ENCODE data around the gene CYB561D2. TPM values are rescaled to one million over a fixed set of nuclear protein-coding genes. Genes with fewer than 3 reads are reported as not detected.

The CYB561D2 gene
- total and polyA plus RNA-seq, 2 of the 13 experiments (the other 11 are each of a cell fraction or from before 2014, with no cell fraction given) = 11.1 to 17.2 TPM

DNA sequence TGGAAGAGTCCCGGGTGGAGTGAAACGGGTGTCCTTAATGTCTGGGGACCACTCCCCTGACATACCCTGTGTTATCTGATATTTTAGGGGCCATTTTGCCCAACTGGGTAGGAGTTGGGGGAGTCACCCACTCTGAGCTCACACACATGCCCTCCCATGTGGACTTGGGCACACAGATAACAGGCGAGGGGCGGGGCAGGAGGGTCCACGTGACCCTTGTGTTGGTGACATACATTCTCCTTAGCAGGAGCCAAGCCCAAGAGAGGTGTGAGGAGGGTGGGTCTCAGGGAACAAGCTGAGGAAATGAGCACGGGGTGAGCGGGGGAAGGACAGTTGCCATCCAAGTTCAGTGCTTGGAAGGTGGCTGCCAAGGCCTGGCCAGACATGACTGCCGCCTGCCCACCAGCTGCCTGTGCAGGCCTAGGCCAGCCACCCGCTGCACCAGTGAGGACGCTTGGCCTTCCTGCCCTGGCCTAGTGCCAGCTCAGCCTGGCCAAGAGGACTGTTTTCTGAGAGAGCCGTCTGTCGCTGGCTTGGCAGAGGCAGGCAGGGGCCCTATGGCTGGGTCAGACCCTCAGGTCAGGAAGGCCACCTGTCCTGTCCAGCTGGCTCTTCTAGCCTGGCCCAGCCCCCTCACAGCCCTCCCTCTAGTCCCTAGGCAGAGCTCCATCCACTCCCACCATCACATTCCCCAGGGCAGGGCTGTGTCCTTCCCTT lies 40.0 kb downstream of the CYB561D2 start (continued):
- TF ChIP-seq, protein P1, sequence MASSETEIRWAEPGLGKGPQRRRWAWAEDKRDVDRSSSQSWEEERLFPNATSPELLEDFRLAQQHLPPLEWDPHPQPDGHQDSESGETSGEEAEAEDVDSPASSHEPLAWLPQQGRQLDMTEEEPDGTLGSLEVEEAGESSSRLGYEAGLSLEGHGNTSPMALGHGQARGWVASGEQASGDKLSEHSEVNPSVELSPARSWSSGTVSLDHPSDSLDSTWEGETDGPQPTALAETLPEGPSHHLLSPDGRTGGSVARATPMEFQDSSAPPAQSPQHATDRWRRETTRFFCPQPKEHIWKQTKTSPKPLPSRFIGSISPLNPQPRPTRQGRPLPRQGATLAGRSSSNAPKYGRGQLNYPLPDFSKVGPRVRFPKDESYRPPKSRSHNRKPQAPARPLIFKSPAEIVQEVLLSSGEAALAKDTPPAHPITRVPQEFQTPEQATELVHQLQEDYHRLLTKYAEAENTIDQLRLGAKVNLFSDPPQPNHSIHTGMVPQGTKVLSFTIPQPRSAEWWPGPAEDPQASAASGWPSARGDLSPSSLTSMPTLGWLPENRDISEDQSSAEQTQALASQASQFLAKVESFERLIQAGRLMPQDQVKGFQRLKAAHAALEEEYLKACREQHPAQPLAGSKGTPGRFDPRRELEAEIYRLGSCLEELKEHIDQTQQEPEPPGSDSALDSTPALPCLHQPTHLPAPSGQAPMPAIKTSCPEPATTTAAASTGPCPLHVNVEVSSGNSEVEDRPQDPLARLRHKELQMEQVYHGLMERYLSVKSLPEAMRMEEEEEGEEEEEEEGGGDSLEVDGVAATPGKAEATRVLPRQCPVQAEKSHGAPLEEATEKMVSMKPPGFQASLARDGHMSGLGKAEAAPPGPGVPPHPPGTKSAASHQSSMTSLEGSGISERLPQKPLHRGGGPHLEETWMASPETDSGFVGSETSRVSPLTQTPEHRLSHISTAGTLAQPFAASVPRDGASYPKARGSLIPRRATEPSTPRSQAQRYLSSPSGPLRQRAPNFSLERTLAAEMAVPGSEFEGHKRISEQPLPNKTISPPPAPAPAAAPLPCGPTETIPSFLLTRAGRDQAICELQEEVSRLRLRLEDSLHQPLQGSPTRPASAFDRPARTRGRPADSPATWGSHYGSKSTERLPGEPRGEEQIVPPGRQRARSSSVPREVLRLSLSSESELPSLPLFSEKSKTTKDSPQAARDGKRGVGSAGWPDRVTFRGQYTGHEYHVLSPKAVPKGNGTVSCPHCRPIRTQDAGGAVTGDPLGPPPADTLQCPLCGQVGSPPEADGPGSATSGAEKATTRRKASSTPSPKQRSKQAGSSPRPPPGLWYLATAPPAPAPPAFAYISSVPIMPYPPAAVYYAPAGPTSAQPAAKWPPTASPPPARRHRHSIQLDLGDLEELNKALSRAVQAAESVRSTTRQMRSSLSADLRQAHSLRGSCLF (CRISPR knock-in tag; IDR thresholded peaks at IDR 0.05; ENCODE audit: borderline replicate concordance) = no peak
- TF ChIP-seq ZNF788 (CRISPR knock-in tag; IDR thresholded peaks at IDR 0.05; ENCODE audit: borderline replicate concordance) = 0 out of 2 replicates have a peak, but pooled peaks have one; percentile 22
- TF ChIP-seq ATRX (CRISPR knock-in tag; IDR thresholded peaks at IDR 0.05; ENCODE audit: borderline replicate concordance) = no peak

DNA sequence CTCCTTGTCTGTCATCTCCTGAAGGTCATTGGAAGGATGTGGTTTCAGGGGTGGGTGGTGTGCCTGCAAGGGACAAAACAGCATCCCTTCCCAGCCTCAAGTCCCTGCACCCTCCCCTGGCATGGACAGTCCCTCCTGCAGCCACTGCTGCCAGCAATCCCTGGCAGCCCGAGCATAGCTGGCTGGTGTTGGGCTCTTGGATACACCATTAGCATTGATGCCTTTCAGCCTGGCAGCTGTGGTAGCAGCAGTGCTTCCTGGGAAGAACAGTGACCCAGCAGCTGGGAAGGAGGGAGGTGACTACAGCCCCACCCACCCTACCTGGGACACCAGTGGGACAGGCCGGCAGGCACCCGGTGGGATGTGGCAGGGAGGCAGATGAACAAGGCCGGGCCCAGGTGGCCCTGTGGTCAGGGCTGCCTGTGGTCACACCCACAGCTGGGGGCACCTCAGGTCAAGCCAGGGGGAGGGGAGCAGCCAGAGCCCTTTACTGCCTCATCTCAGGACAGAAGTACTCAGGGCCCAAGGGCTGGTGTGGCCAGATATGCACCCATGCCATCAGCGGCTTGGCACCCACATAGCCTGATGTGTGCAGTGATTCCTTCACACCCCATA lies 41.5 kb downstream of the CYB561D2 start:
- Histone ChIP-seq H2AFZ (ENCODE audit: low read length) (no peak overlapping the region), H3K4me2 (ENCODE audit: low read depth, low read length) (no peak overlapping the region), H3K27me3 (ENCODE audit: control insufficient read depth in 1 of 2, insufficient read depth in 2 of 2, low read length in 2 of 2) (peaks cover 3 to 67% of the 10 kb centered on the region in 2 experiments; a peak in 4 of 5 replicates), H3K9me3 (ENCODE audit: low read length) (no peaks in the 10 kb centered on the region), H3K9ac (ENCODE audit: insufficient read depth, low read depth, low read length) (no peak overlapping the region), H3K79me2 (ENCODE audit: insufficient read depth, low read length) (no peaks in the 10 kb centered on the region), H3K36me3 (replicated peaks in 1 of 2; ENCODE audit: control insufficient read depth in 1 of 2, insufficient read depth in 2 of 2, low read length in 2 of 2) (no peaks in the 10 kb centered on the region), H4K20me1 (ENCODE audit: insufficient read depth, low read length) (no peaks in the 10 kb centered on the region), H3K27ac (ENCODE audit: extremely low read length, insufficient read depth, low read length) (no peak overlapping the region), H3K4me1 (ENCODE audit: insufficient read depth, low read length) (peaks cover 17% of the 10 kb centered on the region), H3K4me3 (replicated peaks in 1 of 3; ENCODE audit: insufficient read depth in 1 of 3, low read depth in 2 of 3, low read length in 3 of 3) (no peak overlapping the region)
- no peak for DNase-seq (ENCODE audit: low spot score)
- no CpG with 5 or more reads among the region's 5 CpGs for WGBS (ENCODE audit: low lambda C conversion rate)
- CTCF ChIA-PET (ENCODE audit: low intra/inter-chr PET ratio, low total read pairs) = no interaction called here
- no peak for FAIRE-seq
- no TSS peak for BruUV-seq (replicated peaks)
- no peak for ATAC-seq
- POLR2A ChIA-PET = no interaction called here
- in situ Hi-C loops (cut with HindIII; ENCODE audit: extremely low pct_ligation_motif_present, low pct_unique_long_range_greater_than_20kb) = no loop called here
- intact Hi-C loops (cut with micrococcal nuclease; ENCODE audit: unreplicated experiment) = no loop called here
- TF ChIP-seq, protein P2, sequence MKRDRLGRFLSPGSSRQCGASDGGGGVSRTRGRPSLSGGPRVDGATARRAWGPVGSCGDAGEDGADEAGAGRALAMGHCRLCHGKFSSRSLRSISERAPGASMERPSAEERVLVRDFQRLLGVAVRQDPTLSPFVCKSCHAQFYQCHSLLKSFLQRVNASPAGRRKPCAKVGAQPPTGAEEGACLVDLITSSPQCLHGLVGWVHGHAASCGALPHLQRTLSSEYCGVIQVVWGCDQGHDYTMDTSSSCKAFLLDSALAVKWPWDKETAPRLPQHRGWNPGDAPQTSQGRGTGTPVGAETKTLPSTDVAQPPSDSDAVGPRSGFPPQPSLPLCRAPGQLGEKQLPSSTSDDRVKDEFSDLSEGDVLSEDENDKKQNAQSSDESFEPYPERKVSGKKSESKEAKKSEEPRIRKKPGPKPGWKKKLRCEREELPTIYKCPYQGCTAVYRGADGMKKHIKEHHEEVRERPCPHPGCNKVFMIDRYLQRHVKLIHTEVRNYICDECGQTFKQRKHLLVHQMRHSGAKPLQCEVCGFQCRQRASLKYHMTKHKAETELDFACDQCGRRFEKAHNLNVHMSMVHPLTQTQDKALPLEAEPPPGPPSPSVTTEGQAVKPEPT (CRISPR knock-in tag; IDR thresholded peaks at IDR 0.05; ENCODE audit: low read depth) = no peak
- TF ChIP-seq RBFOX2 (IDR thresholded peaks at IDR 0.05; ENCODE audit: low read depth, low read length) (no peak), ZNF672 (CRISPR knock-in tag; IDR thresholded peaks at IDR 0.05) (no peak), SOX5 (CRISPR knock-in tag; IDR thresholded peaks at IDR 0.05; ENCODE audit: borderline replicate concordance) (no peak), KMT2A (CRISPR knock-in tag; IDR thresholded peaks at IDR 0.05) (no peak), KDM6A (CRISPR knock-in tag; IDR thresholded peaks at IDR 0.05; ENCODE audit: low read depth) (no peak), ZNF749 (CRISPR knock-in tag; IDR thresholded peaks at IDR 0.05; ENCODE audit: borderline replicate concordance) (no peak), ADNP (CRISPR knock-in tag; IDR thresholded peaks at IDR 0.05) (no peak), ZNF746 (CRISPR knock-in tag; IDR thresholded peaks at IDR 0.05) (no peak)
- TF ChIP-seq, protein P3, sequence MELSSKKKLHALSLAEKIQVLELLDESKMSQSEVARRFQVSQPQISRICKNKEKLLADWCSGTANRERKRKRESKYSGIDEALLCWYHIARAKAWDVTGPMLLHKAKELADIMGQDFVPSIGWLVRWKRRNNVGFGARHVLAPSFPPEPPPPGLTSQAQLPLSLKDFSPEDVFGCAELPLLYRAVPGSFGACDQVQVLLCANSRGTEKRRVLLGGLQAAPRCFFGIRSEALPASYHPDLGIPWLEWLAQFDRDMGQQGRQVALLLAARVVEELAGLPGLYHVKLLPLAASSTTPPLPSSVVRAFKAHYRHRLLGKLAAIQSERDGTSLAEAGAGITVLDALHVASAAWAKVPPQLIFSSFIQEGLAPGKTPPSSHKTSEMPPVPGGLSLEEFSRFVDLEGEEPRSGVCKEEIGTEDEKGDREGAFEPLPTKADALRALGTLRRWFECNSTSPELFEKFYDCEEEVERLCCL (CRISPR knock-in tag; IDR thresholded peaks at IDR 0.05; ENCODE audit: borderline replicate concordance) = no peak
